HEK293 (cell line): ENCODE measurements around the gene TRIM8.

ENCODE experiments used
- CTCF ChIA-PET: fragments of 350-600 bp; formaldehyde crosslinking; extraction: SDS; loops from one replicate; lab custom pipeline; 2021; ENCODE audit warnings: antibody characterized with exemption; lab: Yijun Ruan, JAX
- POLR2A ChIA-PET: fragments of 300-600 bp; formaldehyde crosslinking; extraction: SDS; loops from one replicate; lab custom pipeline; 2020; ENCODE audit warnings: antibody characterized with exemption, inconsistent platforms; lab: Yijun Ruan, JAX
- H3K27ac ChIP-seq: fragments of 200-500 bp; sonication (Bioruptor generic); 2 replicates; pipeline ENCODE4 v1.5.1; 2014; ENCODE audit warnings: low read depth, low read length, control low read depth, inconsistent platforms; ENCODE audit errors: extremely low read depth
- H3K36me3 ChIP-seq, 2 experiments: fragments of 200-500 bp in 1 of 2; sonication (Bioruptor generic) in 1 of 2; 1 replicate in 1 of 2; 2 replicates in 1 of 2; pipeline ENCODE4 v1.5.1; 2014 to 2017; ENCODE audit warnings: inconsistent platforms in 2 of 2, low read length in 2 of 2; ENCODE audit not compliant: control insufficient read depth in 2 of 2, insufficient read depth in 1 of 2
- H3K4me1 ChIP-seq: fragments of 200-500 bp; sonication (Bioruptor generic); 2 replicates; pipeline ENCODE4 v1.5.1; 2014; ENCODE audit warnings: mild to moderate bottlenecking, low read length, inconsistent platforms; ENCODE audit not compliant: control insufficient read depth, insufficient read depth
- H3K4me3 ChIP-seq: 2 replicates; pipeline ENCODE4 v1.5.1; 2011; ENCODE audit warnings: low read depth, mild to moderate bottlenecking, control low read depth, low read length, moderate library complexity
- H3K9me3 ChIP-seq: fragments of 200-500 bp; sonication (Bioruptor generic); 2 replicates; pipeline ENCODE4 v1.5.1; 2014; ENCODE audit warnings: low read depth, low read length, inconsistent platforms; ENCODE audit not compliant: control insufficient read depth, insufficient read depth
- CTCF ChIP-seq: fragments of 450-650 bp; formaldehyde crosslinking; IDR thresholded peaks from 2 replicates; pipeline ENCODE4 v1.5.1; 2016; ENCODE audit warnings: missing biosample characterization, missing genetic modification characterization
- INSM2 ChIP-seq: fragments of 450-650 bp; formaldehyde crosslinking; IDR thresholded peaks from 2 replicates; pipeline ENCODE4 v1.5.1; 2016; ENCODE audit warnings: missing biosample characterization, missing genetic modification characterization
- KLF9 ChIP-seq: fragments of 450-650 bp; formaldehyde crosslinking; IDR thresholded peaks from 2 replicates; pipeline ENCODE4 v1.5.1; 2016; ENCODE audit warnings: missing biosample characterization, missing genetic modification characterization, low read depth
- MYNN ChIP-seq: fragments of 450-650 bp; formaldehyde crosslinking; IDR thresholded peaks from 2 replicates; pipeline ENCODE4 v1.5.1; 2016; ENCODE audit warnings: missing biosample characterization, missing genetic modification characterization, borderline replicate concordance
- ZBTB26 ChIP-seq: fragments of 450-650 bp; formaldehyde crosslinking; optimal IDR thresholded peaks from 2 replicates; pipeline ENCODE3; 2016; ENCODE audit warnings: missing biosample characterization, mild to moderate bottlenecking, missing genetic modification characterization
- ZBTB7A ChIP-seq: fragments of 450-650 bp; formaldehyde crosslinking; IDR thresholded peaks from 2 replicates; pipeline ENCODE4 v1.5.1; 2016; ENCODE audit warnings: low read depth, missing biosample characterization, missing genetic modification characterization
- ZIC2 ChIP-seq: fragments of 450-650 bp; formaldehyde crosslinking; IDR thresholded peaks from 2 replicates; pipeline ENCODE4 v1.5.1; 2016; ENCODE audit warnings: missing biosample characterization, missing genetic modification characterization
- ZNF138 ChIP-seq: fragments of 450-650 bp; formaldehyde crosslinking; IDR thresholded peaks from 2 replicates; pipeline ENCODE4 v1.5.1; 2016; ENCODE audit warnings: missing biosample characterization, missing genetic modification characterization, borderline replicate concordance
- ZNF140 ChIP-seq: fragments of 450-650 bp; formaldehyde crosslinking; IDR thresholded peaks from 2 replicates; pipeline ENCODE4 v1.5.1; 2016; ENCODE audit warnings: missing biosample characterization, missing genetic modification characterization
- ZNF157 ChIP-seq: fragments of 450-650 bp; formaldehyde crosslinking; IDR thresholded peaks from 2 replicates; pipeline ENCODE4 v1.5.1; 2016; ENCODE audit warnings: missing biosample characterization, missing genetic modification characterization
- ZNF214 ChIP-seq: fragments of 450-650 bp; formaldehyde crosslinking; IDR thresholded peaks from 2 replicates; pipeline ENCODE4 v1.5.1; 2017; ENCODE audit warnings: missing biosample characterization, mild to moderate bottlenecking, missing genetic modification characterization, borderline replicate concordance
- ZNF350 ChIP-seq: fragments of 450-650 bp; formaldehyde crosslinking; IDR thresholded peaks from 2 replicates; pipeline ENCODE4 v1.5.0; 2017; ENCODE audit warnings: missing biosample characterization, mild to moderate bottlenecking, missing genetic modification characterization
- ZNF501 ChIP-seq: fragments of 450-650 bp; formaldehyde crosslinking; IDR thresholded peaks from 2 replicates; pipeline ENCODE4 v1.5.1; 2016; ENCODE audit warnings: missing biosample characterization, missing genetic modification characterization
- ZNF555 ChIP-seq: fragments of 450-650 bp; formaldehyde crosslinking; conservative IDR thresholded peaks from 2 replicates; pipeline ENCODE4 v1.5.1; 2017; ENCODE audit warnings: missing biosample characterization, mild to moderate bottlenecking, missing genetic modification characterization, inconsistent platforms
- ZNF561 ChIP-seq: fragments of 450-650 bp; IDR thresholded peaks from 2 replicates; pipeline ENCODE4 v1.5.1; 2018; ENCODE audit warnings: missing biosample characterization, missing genetic modification characterization, borderline replicate concordance
- ZNF596 ChIP-seq: fragments of 450-650 bp; IDR thresholded peaks from 2 replicates; pipeline ENCODE4 v1.5.0; 2018; ENCODE audit warnings: missing biosample characterization, mild to moderate bottlenecking, missing genetic modification characterization, moderate library complexity
- ZNF658 ChIP-seq: fragments of 450-650 bp; formaldehyde crosslinking; IDR thresholded peaks from 2 replicates; pipeline ENCODE4; 2016; ENCODE audit warnings: missing biosample characterization, missing genetic modification characterization
- ZNF704 ChIP-seq: fragments of 450-650 bp; formaldehyde crosslinking; IDR thresholded peaks from 2 replicates; pipeline ENCODE4 v1.5.1; 2016; ENCODE audit warnings: missing biosample characterization, missing genetic modification characterization
- ZXDB ChIP-seq: fragments of 450-650 bp; formaldehyde crosslinking; IDR thresholded peaks from 2 replicates; pipeline ENCODE4 v1.5.1; 2016; ENCODE audit warnings: missing biosample characterization, missing genetic modification characterization

TRIM8 gene

GRCh38 chr10:102633287-102633686 is 11.0 kb upstream of the TRIM8 start:
- H3K27ac ChIP-seq = no peak overlapping the region

GRCh38 chr10:102633848-102634247 is 10.4 kb upstream of the TRIM8 start:
- ChIA-PET POLR2A (no interaction called here), CTCF (no interaction called here)
- no peaks in the 10 kb centered on the region for H3K4me1 ChIP-seq
- peaks cover 0 to 17% of the 10 kb centered on the region in 2 experiments; a peak in 1 of 3 replicates for H3K36me3 ChIP-seq
- H3K4me3 ChIP-seq = no peak overlapping the region
- no peak overlapping the region for H3K27ac ChIP-seq
- TF ChIP-seq ZNF157 (tag by site-specific recombination) (no peak), ZNF501 (tag by site-specific recombination) (no peak), ZBTB26 (tag by site-specific recombination) (no peak), ZNF214 (tag by site-specific recombination) (no peak), ZNF138 (tag by site-specific recombination) (no peak), ZBTB7A (no peak), KLF9 (tag by site-specific recombination) (no peak), ZNF704 (tag by site-specific recombination) (no peak), INSM2 (tag by site-specific recombination) (no peak), ZNF350 (tag by site-specific recombination) (no peak), MYNN (tag by site-specific recombination) (no peak), ZNF561 (tag by site-specific recombination) (no peak), CTCF (tag by site-specific recombination) (no peak), ZIC2 (tag by site-specific recombination) (no peak), ZNF658 (tag by site-specific recombination) (no peak)
- no peaks in the 10 kb centered on the region for H3K9me3 ChIP-seq

More at GRCh38 chr10:102633287-102633686, 11.0 kb upstream of the TRIM8 start:
- Histone ChIP-seq H3K36me3 (peaks cover 0 to 17% of the 10 kb centered on the region in 2 experiments; a peak in 1 of 3 replicates), H3K4me1 (peaks cover under 1% of the 10 kb centered on the region; the same call in 1 of the 2 replicates), H3K4me3 (no peak overlapping the region), H3K9me3 (no peaks in the 10 kb centered on the region)
- CTCF ChIA-PET = interaction anchor here (1.0 kb wide), 1 partner anchor 66 kb away, joined by 4 read pairs; no protein-coding TSS in a partner anchor
- TF ChIP-seq ZNF140 (tag by site-specific recombination) = no peak
- TF ChIP-seq ZNF555 (tag by site-specific recombination) = no peak
- TF ChIP-seq ZXDB (tag by site-specific recombination) = no peak
- TF ChIP-seq ZNF596 (tag by site-specific recombination) = no peak
- POLR2A ChIA-PET = interaction anchor here (1.3 kb wide), 1 partner anchor 9 kb away, joined by 3 read pairs; no protein-coding TSS in a partner anchor
